ENCODE measurements around the gene IQCH.

IQCH gene

DNA sequence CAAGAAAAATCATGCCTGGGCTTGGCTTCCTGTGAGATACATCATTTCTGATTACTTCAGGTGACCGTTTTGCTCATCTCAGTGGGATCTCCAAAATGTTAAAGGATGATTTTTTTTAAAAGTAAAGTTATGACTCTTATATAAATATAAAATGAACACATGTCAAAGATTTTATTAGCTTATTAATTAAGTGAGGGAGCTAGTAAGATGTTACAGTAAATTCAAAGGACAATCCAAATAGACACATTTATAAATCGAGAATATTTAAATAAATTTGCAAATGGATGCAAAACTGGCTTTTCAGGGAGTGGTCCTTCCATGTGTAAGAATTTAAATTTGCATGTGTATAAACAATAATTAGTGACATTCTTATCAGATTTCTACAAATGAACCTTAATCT is 87.0 kb downstream of the IQCH start:
- TF ChIP-seq, protein P1, sequence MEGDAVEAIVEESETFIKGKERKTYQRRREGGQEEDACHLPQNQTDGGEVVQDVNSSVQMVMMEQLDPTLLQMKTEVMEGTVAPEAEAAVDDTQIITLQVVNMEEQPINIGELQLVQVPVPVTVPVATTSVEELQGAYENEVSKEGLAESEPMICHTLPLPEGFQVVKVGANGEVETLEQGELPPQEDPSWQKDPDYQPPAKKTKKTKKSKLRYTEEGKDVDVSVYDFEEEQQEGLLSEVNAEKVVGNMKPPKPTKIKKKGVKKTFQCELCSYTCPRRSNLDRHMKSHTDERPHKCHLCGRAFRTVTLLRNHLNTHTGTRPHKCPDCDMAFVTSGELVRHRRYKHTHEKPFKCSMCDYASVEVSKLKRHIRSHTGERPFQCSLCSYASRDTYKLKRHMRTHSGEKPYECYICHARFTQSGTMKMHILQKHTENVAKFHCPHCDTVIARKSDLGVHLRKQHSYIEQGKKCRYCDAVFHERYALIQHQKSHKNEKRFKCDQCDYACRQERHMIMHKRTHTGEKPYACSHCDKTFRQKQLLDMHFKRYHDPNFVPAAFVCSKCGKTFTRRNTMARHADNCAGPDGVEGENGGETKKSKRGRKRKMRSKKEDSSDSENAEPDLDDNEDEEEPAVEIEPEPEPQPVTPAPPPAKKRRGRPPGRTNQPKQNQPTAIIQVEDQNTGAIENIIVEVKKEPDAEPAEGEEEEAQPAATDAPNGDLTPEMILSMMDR (IDR thresholded peaks at IDR 0.05; ENCODE audit: control insufficient read depth, extremely low read depth, insufficient read depth): no peak
- DNase-seq (ENCODE audit: low read depth): no peak
- no peak overlapping the region for H3K4me3 ChIP-seq (ENCODE audit: low read depth, low read length)

DNA sequence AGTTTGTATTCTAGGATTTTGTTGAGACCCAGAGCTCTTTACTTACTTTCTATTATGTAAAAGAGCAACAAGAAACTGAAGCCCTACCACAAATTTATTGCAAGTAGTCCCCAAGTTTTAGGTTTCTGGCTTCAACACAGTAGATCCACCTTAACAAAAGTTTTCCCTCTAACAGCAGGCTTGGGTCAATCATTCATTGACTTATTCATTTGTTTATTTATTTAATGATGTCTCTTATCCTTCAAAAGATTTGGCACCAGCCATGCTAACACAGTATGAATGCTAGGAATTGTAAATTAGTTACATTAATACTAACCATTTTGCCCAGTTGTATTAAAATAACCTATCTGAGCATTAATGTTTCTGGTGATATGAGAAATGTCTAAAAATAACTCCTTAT is 88.6 kb downstream of the IQCH start:
- no peak for DNase-seq (ENCODE audit: low read depth)
- TF ChIP-seq, protein P1 (IDR thresholded peaks at IDR 0.05; ENCODE audit: control insufficient read depth, extremely low read depth, insufficient read depth): no peak
- H3K4me3 ChIP-seq (ENCODE audit: low read depth, low read length): no peak overlapping the region

DNA sequence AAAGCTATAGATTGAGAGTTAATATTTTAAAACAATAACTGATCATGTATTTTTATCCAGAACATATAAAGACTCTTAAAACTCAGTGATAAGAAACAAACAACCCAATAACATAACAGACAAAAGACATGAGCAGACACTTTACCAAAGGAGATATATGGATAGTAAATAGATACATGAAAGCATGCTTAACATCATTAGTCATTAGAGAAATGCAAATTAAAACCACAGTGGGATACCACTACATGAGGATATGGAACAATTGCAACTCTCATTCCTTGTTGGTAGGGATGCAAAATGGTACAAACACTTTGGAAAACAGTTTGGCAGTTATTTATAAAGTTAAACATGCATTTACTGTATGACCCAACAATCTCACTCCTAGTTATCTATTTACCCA is 95.0 kb downstream of the IQCH start:
- no peak for DNase-seq (ENCODE audit: low read depth)
- TF ChIP-seq, protein P1 (IDR thresholded peaks at IDR 0.05; ENCODE audit: control insufficient read depth, extremely low read depth, insufficient read depth): no peak
- no peak overlapping the region for H3K4me3 ChIP-seq (ENCODE audit: low read depth, low read length)

DNA sequence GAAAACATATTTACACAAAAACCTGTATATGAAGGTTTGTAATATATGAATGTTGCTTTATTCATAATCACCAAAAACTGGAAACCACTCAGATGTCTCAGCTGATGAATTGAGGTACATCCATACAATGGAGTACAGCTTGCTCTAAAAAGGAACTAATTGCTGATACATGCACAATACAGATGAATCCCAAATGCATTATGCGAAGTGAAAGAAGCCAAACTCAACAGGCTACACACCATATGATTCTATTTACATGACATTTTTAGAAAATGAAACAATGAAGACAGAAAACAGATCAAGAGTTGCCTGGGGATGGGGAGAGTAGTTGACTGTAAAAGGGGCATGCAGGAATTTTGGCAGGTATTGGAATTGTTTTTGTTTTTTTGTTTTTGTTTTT is 95.5 kb downstream of the IQCH start:
- TF ChIP-seq, protein P1 (IDR thresholded peaks at IDR 0.05; ENCODE audit: control insufficient read depth, extremely low read depth, insufficient read depth): no peak
- no peak for DNase-seq (ENCODE audit: low read depth)
- H3K4me3 ChIP-seq (ENCODE audit: low read depth, low read length): no peak overlapping the region

DNA sequence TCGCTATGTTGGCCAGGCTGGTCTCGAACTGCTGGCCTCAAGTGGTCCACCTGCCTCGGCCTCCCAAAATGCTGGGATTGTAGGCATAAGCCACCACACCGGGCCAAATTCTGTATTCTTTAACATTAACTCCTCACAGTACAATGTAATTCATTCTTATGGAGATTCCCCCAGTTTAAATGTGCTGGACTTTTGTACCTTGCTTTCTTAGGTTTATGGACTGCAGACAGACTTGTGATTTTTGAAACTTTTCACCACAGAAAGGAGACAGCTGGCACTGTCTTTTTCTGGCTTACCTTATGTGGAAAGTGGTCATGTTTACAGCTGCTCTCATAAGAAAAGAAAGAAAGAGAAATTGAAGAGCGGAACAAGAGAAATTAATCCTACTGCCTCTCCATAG is 103.8 kb downstream of the IQCH start:
- H3K4me3 ChIP-seq (ENCODE audit: low read depth, low read length): no peak overlapping the region
- DNase-seq (ENCODE audit: low read depth): no peak
- TF ChIP-seq, protein P1 (IDR thresholded peaks at IDR 0.05; ENCODE audit: control insufficient read depth, extremely low read depth, insufficient read depth): no peak

DNA sequence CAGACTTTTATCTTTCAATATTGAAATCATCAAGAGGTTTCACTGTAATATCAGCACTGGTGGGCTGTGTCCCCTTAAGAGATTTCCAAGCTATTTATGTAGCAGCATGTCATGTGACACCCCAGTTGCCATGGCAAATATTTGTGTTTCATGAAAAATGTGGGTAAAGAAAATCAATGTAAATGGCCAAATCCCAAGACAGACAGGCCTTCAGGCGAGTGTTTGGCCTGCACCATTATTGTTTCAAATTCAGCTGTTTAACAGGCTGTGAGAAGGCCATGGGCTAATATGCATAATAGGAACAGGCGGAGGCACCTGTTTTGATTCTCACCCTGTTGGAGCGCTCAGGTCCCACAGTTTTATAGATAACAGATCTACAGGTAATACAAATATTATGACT is 104.2 kb downstream of the IQCH start:
- TF ChIP-seq, protein P1 (IDR thresholded peaks at IDR 0.05; ENCODE audit: control insufficient read depth, extremely low read depth, insufficient read depth): no peak
- DNase-seq (ENCODE audit: low read depth): no peak
- no peak overlapping the region for H3K4me3 ChIP-seq (ENCODE audit: low read depth, low read length)

DNA sequence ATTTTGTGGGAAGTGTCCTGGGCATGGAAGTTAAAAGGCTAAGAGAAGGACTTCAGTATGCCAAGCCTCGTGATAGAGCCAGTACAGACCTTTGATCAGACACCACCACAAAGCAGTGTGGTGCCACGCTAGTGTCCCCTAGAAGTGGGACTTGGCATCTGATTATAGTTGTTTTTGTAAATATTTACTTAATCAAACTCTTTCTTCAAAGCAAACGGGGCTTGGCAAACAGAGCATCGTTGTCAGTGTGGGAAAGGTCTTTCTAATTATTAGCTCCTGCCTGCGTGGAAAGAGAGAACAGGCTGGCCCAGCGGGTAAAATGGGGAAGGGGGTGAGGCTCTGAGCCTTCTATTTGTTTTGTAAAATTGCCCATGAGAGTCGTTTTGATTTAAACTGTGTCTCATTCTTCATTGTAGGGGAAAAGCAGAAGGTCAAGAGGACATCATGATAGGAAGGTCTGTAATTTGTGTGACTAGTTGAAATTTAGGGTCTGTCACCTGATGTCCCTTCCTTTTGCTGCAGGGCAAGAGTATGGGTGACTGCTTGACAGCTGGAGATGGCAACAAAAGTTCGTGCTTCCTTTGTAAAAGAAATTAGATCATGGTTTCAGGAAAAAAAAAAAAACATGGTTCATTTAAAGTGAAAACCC is 105.0 kb downstream of the IQCH start:
- TF ChIP-seq, protein P1 (IDR thresholded peaks at IDR 0.05; ENCODE audit: control insufficient read depth, extremely low read depth, insufficient read depth): no peak
- DNase-seq (ENCODE audit: low read depth): no peak
- H3K4me3 ChIP-seq (ENCODE audit: low read depth, low read length): no peak overlapping the region
